GM18867 (cell line): Measurements from ENCODE around the gene TEX55.
"Not testable (repeated sequence)": the region's sequence is repeated elsewhere in the genome, so short reads cannot be mapped to it uniquely, and the experiment has no call there.

Experiments
- ATAC-seq: cut with Tn5 transposase; IDR thresholded peaks from one replicate; pipeline ENCODE4 v1.9.1; 2021; ENCODE audit warnings: mild to moderate bottlenecking, moderate library complexity; ENCODE audit not compliant: unreplicated experiment

TEX55 gene

DNA sequence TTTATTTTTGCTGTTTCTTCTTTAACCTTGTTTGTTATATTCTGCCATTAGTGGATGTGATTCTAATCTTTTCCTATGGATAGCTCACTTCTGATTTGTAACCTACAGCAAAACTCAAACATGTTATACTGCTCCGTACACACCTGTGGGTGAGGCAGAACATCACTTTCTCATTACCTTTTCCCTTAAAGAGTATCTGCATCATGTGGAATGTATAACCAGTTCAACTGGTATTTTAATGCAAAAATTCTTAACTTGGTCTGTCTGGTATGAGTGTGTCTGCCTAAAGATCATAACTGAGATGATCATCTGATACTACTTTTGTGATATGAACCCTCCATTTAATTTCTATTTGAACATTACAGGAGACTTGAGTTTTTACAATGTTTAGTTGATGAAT, 14.4 kb downstream of the TEX55 start:
- ATAC-seq, result no peak

DNA sequence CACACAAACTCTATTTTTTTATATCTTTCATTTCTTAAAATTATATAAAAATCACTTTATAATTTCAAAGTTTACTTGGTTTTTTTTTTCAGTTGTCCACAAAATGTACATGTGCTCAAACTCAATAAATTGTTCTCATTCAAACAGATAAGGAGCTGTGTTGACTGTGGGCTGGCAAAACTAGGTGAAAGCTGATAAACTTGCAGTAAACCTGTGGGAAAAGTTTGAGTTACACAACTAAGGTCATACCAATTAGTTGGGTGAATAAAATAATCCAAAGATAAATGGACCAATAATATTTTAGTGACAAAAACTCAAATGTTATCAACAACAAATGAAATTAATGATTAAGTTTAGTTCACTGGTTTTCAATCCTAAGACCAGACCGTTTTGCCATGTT, 14.8 kb downstream of the TEX55 start:
- no peak for ATAC-seq

DNA sequence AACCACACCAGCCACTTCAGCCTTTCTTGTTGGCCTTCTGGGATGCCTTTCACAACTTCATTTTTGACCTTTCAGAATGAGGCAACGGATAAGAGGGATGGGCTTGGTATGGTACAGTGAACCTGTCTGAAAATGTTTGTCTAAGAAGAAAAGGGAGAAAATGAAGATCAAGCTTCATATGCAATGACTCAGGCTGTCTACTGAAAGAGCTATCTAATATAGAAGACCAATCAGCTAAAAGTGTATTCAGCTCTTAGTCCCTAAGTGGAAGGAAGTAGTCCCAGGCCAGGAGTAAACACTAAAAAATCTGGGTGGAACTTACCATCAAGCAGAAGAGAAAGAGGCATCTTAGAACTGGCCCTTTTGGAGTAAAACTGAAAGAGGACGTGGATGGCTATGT, 15.3 kb downstream of the TEX55 start:
- ATAC-seq, result no peak

GRCh38 chr3:119164745-119165144, 18.8 kb downstream of the TEX55 start:
- ATAC-seq, result not testable (repeated sequence)

DNA sequence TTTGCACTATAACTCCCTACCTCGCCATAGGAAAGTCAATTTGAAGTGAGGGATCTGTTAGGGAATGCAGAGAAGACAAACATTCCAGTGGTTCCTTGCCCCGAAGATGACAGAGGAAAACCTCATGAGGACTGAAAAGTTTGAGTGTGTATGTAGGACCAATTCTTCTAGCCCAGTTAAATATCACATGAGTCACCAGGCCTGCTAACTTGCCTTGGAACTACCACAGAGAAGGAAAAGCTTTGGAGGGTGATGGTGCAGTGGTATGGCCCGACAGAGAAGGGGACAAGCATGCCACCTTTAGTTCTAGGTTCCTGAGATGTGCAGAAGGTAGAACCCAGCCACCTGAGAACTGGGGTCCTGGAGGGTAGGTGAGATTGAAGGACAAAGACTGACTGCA, 24.9 kb downstream of the TEX55 start:
- no peak for ATAC-seq

- no peak for ATAC-seq
These were observed 27.4 kb downstream of the TEX55 start, which contains the start of gene UPK1B for GRCh38 chr3:119173325-119173724. Gene UPK1B, plus strand, starts transcription at chr3:119173598. Its CDS starts 13,144 bp downstream, at chr3:119186742.

DNA sequence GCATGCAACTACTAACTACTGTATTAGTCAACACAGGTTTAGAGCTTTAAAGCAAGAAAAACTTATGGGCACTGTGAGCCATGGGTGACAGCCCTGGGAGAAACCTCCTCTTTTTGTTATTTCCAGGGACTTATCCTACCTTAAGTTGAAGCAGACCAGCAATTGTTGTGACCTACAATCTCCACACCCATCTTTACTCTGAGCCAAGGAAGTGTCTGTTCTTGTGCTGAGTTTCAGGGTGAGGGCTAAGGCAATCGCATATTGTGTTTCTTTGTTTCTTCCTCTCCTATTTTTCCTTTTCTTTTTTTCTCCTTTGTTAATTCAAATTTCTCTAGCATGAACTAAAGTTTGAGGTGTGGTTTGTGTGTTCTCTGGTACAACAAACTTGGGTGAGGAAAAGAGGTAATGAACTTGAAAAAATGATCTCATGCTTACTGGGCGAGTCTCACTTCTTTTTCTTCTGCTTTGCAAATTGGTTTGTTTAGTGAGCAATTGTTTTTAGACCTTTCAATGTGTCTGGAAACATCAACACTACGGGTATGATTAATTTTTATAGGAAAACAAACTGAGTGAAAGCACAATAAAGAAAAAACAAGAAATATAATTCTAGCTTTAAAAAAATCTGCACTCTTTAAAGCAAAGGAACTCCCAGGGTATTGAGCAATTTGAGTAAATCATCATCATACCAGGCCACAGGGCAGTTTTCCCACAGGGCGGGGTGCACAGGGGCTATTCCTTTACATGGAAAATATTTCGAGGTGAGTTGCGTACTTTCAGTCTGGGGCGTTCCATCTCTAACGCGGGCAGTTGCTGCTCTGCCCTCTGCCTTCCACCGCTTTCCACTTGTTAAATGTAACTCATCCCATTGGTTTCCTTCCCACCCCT, 30.1 kb downstream of the TEX55 start:
- no peak for ATAC-seq

- no peak for ATAC-seq
These were observed 30.8 kb downstream of the TEX55 start for GRCh38 chr3:119176778-119177177.

GRCh38 chr3:119177321-119177720, 31.4 kb downstream of the TEX55 start:
- ATAC-seq, result no peak

DNA sequence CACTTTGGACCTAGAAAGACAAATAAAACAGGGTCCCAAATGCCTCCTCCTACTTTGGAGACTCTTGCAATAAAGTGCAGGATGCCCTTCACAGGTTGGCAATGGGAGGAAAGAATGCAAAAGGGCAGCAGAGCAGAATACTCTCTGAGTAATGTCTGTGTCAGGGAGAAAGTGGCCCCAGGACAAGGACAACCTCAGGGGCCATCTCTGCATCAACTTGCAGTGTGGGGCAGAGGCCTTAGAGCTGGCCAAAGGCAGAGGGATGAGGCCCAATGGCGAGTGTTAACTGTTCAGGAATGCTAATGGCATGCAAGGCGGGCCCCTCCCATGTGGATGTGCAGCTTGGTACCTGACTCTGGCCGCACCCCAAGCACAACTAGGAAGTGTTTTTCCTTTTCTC, 35.8 kb downstream of the TEX55 start:
- no peak for ATAC-seq

GRCh38 chr3:119184111-119184510, 38.1 kb downstream of the TEX55 start:
- no peak for ATAC-seq

DNA sequence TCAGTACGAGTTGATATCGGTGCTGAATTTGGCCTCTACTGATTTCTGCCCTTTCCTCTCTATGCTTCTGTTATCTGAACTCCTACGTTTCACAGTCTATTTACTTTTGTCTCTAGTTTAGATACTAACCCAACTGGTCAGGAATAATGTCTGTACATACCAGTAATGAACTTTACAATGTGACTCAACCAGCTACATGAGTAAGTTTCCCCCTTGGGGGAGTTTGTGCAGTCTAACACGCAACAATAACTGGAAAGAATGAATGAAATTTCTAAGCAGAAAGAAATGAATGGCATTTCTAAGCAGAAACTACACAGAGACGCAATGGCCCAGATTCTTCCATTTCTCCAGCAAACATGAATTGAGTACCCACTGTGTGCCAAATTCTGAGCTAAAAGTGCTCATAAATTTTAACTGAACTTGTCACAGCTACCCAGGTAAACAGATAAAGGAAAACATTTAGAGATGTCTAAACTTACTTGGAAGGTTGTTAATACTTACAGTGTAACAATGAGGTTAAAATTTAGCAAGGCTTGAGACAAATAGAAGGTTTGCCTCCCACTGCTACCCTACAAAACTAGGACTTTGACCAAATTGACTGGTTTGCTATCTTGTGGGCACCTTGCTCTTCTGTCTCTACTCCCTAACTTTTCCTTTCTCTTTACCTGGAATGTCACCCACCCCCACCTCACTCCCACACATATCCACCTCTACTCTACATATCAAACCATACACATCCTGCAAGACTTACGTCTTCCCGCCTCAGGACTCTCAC, 39.0 kb downstream of the TEX55 start:
- no peak for ATAC-seq

DNA sequence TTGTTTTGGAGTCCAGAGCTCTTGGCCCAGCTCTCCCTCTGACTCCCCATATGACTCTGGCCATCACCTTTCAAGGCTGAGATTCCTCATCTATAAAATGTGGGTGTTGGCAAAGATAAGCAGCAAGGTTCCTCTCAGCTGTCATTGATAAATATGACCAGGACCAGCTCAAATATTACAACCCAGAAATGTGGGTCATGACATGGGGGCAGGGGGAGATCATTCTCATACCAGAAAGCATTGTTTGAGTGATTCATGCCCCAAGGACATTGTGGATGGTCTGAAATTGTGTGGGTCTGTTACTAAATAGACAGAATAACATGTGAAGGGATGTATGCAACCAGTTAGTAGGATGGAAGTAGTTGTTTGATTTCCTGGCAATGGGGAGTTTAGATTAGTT, 41.3 kb downstream of the TEX55 start:
- no peak for ATAC-seq

DNA sequence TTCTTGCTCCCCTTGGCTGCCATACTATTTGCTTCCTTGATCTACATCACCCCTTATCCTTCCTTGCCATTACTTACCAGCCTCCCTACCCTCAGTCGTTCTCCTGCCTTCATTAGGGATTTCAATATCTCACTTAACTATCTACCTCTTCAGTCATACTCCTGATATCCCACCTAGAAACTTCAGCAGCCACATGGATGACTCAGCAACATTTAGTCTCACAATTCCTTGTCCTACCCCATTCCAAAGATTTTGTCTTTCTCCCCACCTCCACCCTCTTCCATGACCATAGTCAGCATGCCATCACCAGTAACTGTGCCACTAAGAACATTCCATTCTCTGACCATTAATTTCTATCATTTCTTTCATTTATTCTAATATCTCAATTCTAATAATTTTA, 45.8 kb downstream of the TEX55 start:
- ATAC-seq, result no peak

- no peak for ATAC-seq
These were observed 48.5 kb downstream of the TEX55 start for GRCh38 chr3:119194237-119195150.

DNA sequence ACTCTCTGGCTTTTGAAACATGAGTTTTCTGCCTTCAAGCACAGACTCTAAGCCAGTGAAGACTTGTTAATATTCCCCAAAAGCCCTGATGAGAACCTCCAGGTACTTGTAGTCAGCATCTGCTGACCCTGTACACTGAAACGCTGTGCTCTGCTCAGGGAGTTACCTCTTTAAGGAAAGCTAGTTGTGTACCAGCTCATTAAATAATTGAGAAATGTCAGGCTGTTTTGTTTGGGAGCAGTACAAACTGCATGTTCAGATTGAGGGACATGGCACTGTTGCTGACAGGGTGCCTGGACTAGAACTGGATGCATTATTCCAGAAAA, 49.1 kb downstream of the TEX55 start:
- ATAC-seq, result no peak

GRCh38 chr3:119195911-119196310, 49.9 kb downstream of the TEX55 start:
- ATAC-seq, result no peak
